ENCODE results near the gene PVR. TPM values are rescaled to one million over a fixed set of nuclear protein-coding genes. Genes with fewer than 3 reads are reported as not detected.

The PVR gene
- total and polyA plus RNA-seq, 9 of the 15 experiments (the other 6 are each of a cell fraction or from before 2014, with no cell fraction given) = 0.89 to 14.5 (median 9.8) TPM

DNA sequence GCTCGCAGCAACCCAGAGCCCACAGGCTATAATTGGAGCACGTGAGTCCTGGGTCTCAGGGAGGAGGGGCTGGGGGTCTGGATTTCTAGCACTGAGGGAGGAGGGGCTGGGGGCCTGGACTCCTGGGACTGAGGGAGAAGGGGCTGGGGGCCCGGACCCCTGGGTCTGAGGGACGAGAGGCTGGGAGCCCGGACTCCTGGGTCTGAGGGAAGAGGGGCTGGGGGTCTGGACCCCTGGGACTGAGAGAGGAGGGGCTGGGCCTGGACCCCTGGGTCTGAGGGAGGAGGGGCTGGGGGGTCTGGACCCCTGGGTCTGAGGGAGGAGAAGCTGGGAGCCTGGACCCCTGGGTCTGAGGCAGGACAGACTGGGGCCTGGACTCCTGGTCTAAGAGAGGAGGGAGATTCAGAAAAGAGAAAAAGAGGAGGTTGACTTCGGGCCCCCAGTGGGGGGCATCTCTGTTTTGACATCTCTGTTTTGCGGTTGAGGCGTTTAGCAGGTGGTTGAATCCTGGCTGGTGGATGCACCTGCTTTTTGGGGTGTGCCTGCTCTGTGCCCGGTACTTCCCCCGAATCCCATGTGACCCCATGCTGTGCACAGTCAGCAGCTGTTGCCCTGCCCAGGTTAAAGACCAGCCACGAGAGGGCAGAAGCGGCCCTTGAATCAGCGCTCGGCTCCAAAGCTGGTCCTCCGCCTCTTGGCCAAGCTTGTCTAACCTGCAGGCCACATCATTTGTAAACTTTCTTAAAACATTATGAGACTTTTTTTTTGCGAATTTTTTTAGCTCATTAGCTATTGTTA is 10.5 kb downstream of the PVR start (continued):
- peak; percentile 78 to 83 (median 79) for TF ChIP-seq CTCF (IDR thresholded peaks at IDR 0.05 in 2 of 3, conservative IDR thresholded peaks at IDR 0.05 in 1 of 3; ENCODE audit: insufficient read depth in 2 of 3, low read depth in 1 of 3, low read length in 3 of 3)
- no peak for TF ChIP-seq BRD4 (IDR thresholded peaks at IDR 0.05)
- TF ChIP-seq PURB (CRISPR knock-in tag; IDR thresholded peaks at IDR 0.05; ENCODE audit: low read depth) = no peak
- no peak for TF ChIP-seq CHCHD3 (CRISPR knock-in tag; IDR thresholded peaks at IDR 0.05)
- no peak for TF ChIP-seq MCM5 (IDR thresholded peaks at IDR 0.05; ENCODE audit: low read depth)
- no peak for TF ChIP-seq ZNF75A (CRISPR knock-in tag; IDR thresholded peaks at IDR 0.05)
- no peak for TF ChIP-seq HSF4 (CRISPR knock-in tag; IDR thresholded peaks at IDR 0.05; ENCODE audit: borderline replicate concordance)
- TF ChIP-seq MAFF (IDR thresholded peaks at IDR 0.05; ENCODE audit: low read length) = peak; percentile 10; the same call in 1 of the 2 replicates
- TF ChIP-seq RFX5 (IDR thresholded peaks at IDR 0.05; ENCODE audit: low read depth, low read length) = no peak
- peak; percentile 95 for TF ChIP-seq TFAP4 (CRISPR knock-in tag; IDR thresholded peaks at IDR 0.05; ENCODE audit: borderline replicate concordance)
- TF ChIP-seq RCOR1 (IDR thresholded peaks at IDR 0.05; ENCODE audit: borderline replicate concordance in 1 of 2, low read depth in 2 of 2, low read length in 2 of 2) = 0 out of 4 replicates have a peak, but pooled peaks of 1 of the 2 experiments have one; percentile 31
- no peak for TF ChIP-seq MYBL2 (IDR thresholded peaks at IDR 0.05; ENCODE audit: low read depth)
- TF ChIP-seq MYBL2 (CRISPR knock-in tag; IDR thresholded peaks at IDR 0.05; ENCODE audit: borderline replicate concordance) = no peak
- peak; percentile 14; the same call in 1 of the 2 replicates for TF ChIP-seq BHLHE40 (IDR thresholded peaks at IDR 0.05; ENCODE audit: low read length)
- no peak for TF ChIP-seq ZNF668 (CRISPR knock-in tag; IDR thresholded peaks at IDR 0.05)
- TF ChIP-seq MAFK (IDR thresholded peaks at IDR 0.05; ENCODE audit: low read length) = peak; percentile 66
- TF ChIP-seq SRSF9 (IDR thresholded peaks at IDR 0.05; ENCODE audit: borderline replicate concordance, low read depth, low read length) = no peak
- TF ChIP-seq TSHZ1 (CRISPR knock-in tag; IDR thresholded peaks at IDR 0.05) = no peak
- no peak for TF ChIP-seq RBM34 (IDR thresholded peaks at IDR 0.05; ENCODE audit: borderline replicate concordance, insufficient read depth, low read length)
